Smooth muscle cell of the brain vasculature (primary cell): ENCODE results near the gene TMEM192.
"Not testable (repeated sequence)": the region's sequence is repeated elsewhere in the genome, so short reads cannot be mapped to it uniquely, and the experiment has no call there.

Source experiments
- DNase-seq: peaks from one replicate; pipeline ENCODE4 v3.0.0-alpha.2; 2012; ENCODE audit warnings: low read depth, low spot score

TMEM192 gene

DNA sequence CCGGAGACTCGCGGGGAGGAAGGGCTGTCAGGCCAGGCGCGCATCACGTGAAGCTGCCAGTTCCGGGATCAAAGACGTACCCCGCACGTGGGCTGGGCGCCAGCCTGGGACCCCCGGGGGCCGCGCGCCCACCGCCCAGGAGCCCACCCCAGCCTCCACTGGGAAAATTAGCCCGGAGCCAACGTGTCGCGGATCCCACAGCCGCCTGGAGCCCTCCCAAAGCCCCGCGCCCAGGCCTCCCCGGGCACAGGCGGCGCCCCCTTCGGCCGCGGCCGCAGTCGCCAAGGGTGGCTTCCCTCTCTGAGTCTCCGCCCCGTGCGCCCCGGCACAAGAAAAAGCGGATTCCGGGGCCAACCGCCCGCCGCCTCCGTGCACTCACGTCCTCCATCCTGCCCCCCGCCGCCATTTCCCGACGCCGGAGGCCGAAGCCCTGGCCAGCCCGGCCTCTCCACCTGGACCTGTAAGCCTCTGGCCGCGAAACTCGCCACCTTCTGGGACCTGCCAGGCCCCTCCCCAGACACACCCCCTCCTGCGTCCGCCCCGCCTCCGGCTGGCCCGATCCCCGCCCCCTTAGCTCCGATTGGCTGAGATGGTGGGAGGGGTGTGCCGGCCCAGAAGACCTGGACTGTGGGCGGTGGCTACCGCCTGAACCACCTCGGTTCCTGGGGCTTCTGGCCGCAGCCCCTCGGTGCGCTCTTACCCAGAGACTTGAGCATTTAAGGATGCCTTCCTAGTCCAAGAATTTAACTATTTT lies at the start of gene TMEM192:
TMEM192 (minus strand) TSS at position 493 of the 754 bp plus-strand sequence; CDS start at position 406, 87 bp downstream.
- DNase-seq: peak; percentile 75

- DNase-seq: no peak
These were observed 46.1 kb upstream of the TMEM192 start for GRCh38 chr4:165158762-165159161.

DNA sequence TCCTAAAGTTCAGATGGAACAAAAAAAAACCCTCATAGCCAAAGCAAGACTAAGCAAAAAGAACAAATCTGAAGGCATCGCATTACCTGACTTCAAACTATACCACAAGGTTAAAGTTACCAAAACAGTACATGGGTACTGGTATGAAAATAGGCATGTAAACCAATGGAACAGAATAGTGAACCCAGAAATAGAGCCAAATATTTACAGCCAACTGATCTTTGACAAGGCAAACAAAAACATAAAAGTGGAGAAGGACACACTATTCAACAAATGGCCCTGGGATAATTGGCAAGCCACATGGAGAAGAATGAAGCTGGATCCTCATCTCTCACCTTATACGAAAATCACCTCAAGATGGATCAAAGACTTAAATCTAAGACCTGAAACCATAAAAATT lies 44.2 kb upstream of the TMEM192 start:
- DNase-seq: no peak

- DNase-seq: no peak
These were observed 41.8 kb upstream of the TMEM192 start for GRCh38 chr4:165154482-165154881.

GRCh38 chr4:165152527-165152926 lies 39.9 kb upstream of the TMEM192 start:
- DNase-seq: no peak

- DNase-seq: no peak
These were observed 39.1 kb upstream of the TMEM192 start for GRCh38 chr4:165151734-165152133.

DNA sequence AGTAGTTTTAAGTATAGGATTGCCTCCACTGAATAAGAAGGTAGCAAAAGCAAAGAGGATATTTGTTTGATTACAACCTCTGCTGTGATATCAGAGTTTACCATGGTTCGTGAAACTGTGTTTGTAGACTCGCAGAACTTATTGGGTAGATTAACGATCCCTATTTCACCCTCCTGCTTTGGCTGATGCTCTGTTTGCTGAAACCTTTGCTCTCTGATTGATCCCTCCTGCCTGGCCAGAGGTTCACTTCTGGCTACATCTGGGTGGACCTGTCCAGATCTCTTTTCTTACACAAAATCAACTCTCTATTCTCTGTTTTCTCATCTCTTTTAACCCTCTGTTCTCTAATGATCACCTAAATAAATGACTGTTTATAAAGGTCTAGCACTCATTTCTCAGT lies 37.9 kb upstream of the TMEM192 start:
- no peak for DNase-seq

DNA sequence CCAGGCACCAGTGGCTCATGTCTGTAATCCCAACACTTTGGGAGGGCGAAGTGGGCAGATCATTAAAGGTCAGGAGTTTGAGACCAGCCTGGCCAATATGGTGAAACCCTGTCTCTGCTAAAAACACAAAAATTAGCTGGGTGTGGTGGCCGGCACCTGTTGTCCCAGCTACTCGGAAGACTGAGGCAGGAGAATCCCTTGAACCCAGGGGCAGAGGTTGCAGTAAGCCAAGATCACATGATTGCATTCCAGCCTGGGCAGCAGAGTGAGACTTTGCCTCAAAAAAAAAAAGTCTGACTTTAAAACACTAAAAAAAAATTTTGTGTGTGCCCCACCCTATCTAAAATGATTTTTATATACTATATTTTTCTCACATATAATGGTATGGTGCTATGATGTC lies 26.2 kb upstream of the TMEM192 start:
- no peak for DNase-seq

DNA sequence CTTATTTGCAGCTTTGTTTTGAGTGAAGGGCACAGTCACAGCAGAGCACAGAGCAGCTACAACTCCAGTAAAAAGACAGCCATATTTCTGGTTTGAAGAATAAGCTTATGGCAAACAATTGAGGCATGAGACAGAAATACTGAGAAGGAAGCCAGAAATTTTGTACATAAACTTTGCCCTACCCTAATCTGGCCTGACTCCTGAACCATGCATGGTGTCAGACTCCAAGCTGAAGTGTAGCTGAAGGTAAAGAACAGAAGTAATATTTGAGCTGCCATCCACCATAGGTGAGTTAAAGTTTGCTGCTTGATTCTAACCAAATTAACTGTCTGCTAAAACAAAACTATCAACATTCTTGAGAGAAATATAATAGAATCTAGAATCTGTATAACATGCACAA lies 24.5 kb upstream of the TMEM192 start:
- no peak for DNase-seq

GRCh38 chr4:165136529-165136928 lies 23.9 kb upstream of the TMEM192 start:
- no peak for DNase-seq

DNA sequence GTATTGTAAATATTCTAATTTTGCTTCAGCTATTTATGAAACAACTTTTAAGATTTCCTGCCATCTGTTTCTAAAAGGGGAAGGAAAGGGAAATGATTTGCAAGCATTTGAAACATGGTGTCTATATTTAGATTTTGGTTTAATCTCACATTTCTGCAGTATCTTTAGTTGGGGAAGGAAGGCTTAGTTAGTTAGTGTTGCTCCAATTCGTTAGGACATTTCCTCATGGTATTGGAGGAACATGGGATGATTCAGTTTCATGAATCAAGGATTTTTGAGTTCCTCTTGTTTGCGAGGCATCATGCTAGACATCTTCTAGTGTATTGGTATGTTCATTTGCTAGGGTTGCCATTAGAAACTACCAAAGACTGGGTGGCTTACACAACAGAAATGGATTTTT lies 20.5 kb upstream of the TMEM192 start:
- no peak for DNase-seq

DNA sequence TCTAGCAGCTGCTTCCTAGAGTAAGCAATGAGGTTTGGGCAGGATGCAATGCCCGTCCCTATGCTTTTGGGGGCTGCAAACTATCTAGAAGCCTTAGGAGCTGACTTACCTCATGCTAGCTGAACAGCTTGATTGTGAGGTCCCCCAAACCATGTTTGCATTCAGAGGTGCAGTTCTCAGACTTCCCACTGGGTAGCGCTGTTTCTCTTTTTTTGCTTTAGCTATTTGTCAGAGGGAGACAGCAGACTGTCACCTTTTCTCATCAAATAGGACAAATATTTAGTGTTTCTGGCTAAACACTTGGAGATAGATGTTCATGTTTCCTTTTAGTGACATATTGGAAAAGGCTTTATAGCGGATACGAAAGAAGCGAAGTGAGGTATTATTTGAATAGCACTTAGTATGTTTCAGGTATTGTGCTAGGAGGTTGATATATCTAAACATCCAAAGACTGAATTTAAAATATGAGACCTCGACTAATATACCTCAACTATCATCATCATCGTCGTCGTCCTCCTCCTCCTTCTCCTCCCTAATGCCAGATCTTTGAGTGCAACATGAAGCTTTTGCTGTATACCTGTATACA lies 18.7 kb upstream of the TMEM192 start:
- DNase-seq: peak; percentile 29

DNA sequence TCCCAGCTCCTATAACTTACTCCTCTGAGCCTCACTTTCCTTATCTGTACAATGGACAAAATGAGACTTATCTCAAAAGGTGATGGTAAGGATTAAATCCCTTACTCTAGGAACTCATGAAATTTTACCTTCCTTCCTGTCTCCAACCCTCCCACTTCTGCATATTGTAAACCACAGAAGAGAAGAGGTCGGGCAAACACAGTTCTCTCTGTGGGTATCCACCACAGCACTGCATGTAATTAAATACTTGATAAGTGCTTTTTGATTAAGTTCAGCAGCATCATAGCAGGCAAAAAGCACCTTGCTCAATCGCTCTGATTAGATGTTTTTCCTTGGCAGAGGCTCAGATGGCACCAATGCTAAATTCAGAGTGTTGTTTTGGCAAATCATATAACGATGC lies 17.3 kb upstream of the TMEM192 start:
- DNase-seq: no peak

DNA sequence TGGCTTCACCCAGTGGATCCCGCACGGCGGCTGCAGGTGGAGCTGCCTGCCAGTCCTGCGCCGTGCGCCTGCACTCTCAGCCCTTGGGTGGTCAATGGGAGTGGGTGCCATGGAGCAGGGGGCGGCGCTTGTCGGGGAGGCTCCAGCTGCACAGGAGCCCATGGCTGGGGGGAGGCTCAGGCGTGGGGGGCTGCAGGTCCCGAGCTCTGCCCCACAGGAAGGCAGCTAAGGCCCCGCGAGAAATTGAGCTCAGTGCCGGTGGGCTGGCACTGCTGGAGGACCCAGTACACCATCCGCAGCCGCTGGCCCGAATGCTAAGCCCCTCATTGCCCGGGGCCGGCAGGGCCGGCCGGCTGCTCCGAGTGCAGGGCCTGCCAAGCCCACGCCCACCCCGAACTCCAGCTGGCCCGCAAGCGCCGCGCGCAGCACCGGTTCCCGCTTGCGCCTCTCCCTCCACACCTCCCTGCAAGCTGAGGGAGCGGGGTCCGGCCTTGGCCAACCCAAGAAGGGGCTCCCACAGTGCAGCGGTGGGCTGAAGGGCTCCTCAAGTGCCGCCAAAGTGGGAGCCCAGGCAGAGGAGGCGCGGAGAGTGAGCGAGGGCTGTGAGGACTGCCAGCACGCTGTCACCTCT lies 13.3 kb upstream of the TMEM192 start:
- not testable (repeated sequence) for DNase-seq

DNA sequence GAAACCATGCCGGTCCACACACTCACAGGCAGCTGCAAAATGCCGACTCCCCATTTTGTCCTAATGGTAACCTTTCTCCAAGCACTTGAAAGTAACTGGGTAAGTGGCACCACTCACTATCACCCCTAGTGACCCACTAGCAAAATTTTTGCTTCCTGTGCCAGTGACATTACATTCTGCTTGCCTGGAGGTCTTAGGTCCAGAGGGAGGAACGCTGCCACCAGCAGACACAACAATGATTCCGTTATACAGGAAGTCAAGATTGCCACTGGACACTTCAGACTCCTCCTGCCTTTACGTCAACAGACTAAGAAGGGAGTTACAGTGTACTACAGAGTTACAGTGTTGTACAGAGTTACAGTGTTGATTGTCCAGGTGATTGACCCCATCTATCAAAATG lies 11.8 kb upstream of the TMEM192 start:
- DNase-seq: no peak

- no peak for DNase-seq
These were observed 5.7 kb upstream of the TMEM192 start for GRCh38 chr4:165118256-165118909.

DNA sequence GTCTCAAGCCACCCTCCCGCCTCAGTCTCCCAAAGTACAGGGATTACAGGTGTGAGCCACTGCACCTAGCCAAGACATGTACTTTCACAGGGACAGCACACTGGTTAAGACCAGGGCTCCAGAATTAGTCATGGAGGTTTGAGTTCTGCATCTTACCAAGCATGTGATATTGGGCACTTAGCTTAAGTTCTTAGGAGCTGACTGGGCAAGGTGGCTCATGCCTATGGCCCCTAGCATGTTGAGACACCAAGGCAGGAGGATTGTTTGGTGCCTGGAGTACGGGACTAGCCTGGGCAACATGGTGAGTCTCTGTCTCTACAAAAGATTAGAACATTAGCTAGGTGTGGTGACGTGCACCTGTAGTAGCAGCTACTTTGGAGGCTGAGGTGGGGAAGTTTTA lies 2.6 kb upstream of the TMEM192 start:
- no peak for DNase-seq

- no peak for DNase-seq
These were observed 723 bp downstream of the TMEM192 start for GRCh38 chr4:165111906-165112367.

DNA sequence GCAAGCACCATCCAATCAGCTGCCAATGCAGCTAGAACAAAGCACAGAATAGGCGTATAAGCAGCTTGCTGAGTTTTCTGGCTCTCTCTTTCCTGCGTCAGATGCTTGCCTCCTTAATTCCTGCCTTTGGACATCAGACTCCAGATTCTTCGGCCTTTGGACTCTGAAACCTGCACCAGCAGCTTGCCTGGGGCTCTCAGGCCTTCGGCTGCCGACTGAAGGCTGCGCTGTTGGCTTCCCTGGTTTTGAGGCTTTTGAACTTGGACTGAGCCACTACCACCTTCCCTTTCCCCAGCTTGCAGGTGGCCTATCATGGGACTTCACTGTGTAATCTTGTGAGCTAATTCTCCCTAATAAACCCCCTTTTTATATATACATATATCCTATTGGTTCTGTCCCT lies 6.1 kb downstream of the TMEM192 start:
- DNase-seq: no peak

DNA sequence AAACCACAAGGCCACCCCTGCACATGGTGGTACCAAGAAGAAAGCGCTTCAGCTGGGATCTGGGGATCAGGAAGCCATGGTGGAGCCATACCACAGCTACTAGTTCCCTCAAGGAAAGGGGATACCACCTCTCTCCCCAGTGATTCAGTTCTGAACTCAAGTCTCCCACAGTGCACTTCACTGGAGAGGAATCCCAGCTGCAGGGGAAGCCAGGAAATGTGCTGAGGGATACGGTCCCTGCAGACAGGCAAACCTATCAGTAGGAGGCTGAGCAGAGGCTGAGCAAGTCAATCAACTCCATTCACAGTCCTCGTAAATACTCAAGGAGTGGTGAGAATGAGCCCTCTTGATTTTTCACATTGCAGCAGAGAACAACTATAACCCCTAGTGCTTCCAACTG lies 11.0 kb downstream of the TMEM192 start:
- no peak for DNase-seq

DNA sequence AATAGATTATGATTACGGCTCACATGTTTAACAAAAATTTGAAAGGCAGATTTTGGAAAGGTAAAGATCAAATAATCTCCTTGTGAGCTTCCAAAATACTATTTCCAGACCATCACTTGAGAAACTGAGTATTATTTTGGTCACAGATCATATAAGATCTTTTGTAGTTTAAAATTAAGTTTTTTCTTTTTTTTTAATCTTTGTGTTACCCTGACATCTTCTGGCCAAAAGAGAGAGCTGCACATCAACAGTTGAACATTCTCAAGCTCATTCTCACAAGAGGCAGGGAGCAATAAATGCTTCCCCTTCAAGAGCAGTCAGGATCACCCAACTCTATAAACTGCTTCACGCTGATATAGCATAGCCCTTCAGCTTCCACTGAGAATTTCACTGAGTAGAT lies 15.9 kb downstream of the TMEM192 start:
- DNase-seq: no peak

DNA sequence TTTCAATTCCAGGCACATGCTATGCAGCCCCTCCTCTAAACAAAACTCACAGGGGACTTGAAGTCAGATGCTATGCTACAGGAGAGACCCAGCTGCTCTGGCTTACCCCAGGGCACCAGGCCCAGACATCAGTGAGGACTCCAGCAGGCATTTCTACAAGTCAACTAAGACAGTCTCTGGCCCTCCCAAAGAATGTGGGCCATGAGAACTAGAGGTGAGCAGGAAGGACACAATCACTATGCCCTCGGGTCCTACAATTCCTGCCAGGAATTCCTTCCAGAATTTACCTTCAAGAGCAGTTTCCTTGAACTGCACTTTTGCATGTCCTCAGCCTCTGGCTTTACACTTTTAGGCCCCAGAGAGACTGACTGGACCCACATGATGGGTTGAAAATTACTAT lies 17.4 kb downstream of the TMEM192 start:
- DNase-seq: no peak
